ENCODE data around the gene MMP7.

The MMP7 gene

GRCh38 chr11:102479733-102480132 is 50.8 kb downstream of the MMP7 start:
- TF ChIP-seq, protein P1, sequence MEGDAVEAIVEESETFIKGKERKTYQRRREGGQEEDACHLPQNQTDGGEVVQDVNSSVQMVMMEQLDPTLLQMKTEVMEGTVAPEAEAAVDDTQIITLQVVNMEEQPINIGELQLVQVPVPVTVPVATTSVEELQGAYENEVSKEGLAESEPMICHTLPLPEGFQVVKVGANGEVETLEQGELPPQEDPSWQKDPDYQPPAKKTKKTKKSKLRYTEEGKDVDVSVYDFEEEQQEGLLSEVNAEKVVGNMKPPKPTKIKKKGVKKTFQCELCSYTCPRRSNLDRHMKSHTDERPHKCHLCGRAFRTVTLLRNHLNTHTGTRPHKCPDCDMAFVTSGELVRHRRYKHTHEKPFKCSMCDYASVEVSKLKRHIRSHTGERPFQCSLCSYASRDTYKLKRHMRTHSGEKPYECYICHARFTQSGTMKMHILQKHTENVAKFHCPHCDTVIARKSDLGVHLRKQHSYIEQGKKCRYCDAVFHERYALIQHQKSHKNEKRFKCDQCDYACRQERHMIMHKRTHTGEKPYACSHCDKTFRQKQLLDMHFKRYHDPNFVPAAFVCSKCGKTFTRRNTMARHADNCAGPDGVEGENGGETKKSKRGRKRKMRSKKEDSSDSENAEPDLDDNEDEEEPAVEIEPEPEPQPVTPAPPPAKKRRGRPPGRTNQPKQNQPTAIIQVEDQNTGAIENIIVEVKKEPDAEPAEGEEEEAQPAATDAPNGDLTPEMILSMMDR (IDR thresholded peaks at IDR 0.05; ENCODE audit: insufficient read depth, low read depth, low read length, missing control alignments): no peak

GRCh38 chr11:102478673-102479299 is 51.8 kb downstream of the MMP7 start:
- DNase-seq (ENCODE audit: low read depth): no peak
- TF ChIP-seq, protein P1 (IDR thresholded peaks at IDR 0.05; ENCODE audit: insufficient read depth, low read depth, low read length, missing control alignments): no peak
- H3K4me3 ChIP-seq (ENCODE audit: low read depth, low read length): no peak overlapping the region

More at GRCh38 chr11:102479733-102480132, 50.8 kb downstream of the MMP7 start:
- no peak overlapping the region for H3K4me3 ChIP-seq (ENCODE audit: low read depth, low read length)
- DNase-seq (ENCODE audit: low read depth): no peak

- TF ChIP-seq, protein P1 (IDR thresholded peaks at IDR 0.05; ENCODE audit: insufficient read depth, low read depth, low read length, missing control alignments): no peak
- no peak for DNase-seq (ENCODE audit: low read depth)
These were observed 53.7 kb downstream of the MMP7 start for GRCh38 chr11:102476812-102477211.

GRCh38 chr11:102476069-102476468 is 54.5 kb downstream of the MMP7 start:
- no peak overlapping the region for H3K4me3 ChIP-seq (ENCODE audit: low read depth, low read length)
- TF ChIP-seq, protein P1 (IDR thresholded peaks at IDR 0.05; ENCODE audit: insufficient read depth, low read depth, low read length, missing control alignments): no peak
- DNase-seq (ENCODE audit: low read depth): no peak

More at GRCh38 chr11:102476812-102477211, 53.7 kb downstream of the MMP7 start:
- H3K4me3 ChIP-seq (ENCODE audit: low read depth, low read length): no peak overlapping the region

GRCh38 chr11:102473543-102473942 is 57.0 kb downstream of the MMP7 start:
- no peak overlapping the region for H3K4me3 ChIP-seq (ENCODE audit: low read depth, low read length)
- TF ChIP-seq, protein P1 (IDR thresholded peaks at IDR 0.05; ENCODE audit: insufficient read depth, low read depth, low read length, missing control alignments): no peak
- no peak for DNase-seq (ENCODE audit: low read depth)

GRCh38 chr11:102472127-102472526 is 58.4 kb downstream of the MMP7 start:
- TF ChIP-seq, protein P1 (IDR thresholded peaks at IDR 0.05; ENCODE audit: insufficient read depth, low read depth, low read length, missing control alignments): no peak
- H3K4me3 ChIP-seq (ENCODE audit: low read depth, low read length): no peak overlapping the region
- DNase-seq (ENCODE audit: low read depth): no peak

DNA sequence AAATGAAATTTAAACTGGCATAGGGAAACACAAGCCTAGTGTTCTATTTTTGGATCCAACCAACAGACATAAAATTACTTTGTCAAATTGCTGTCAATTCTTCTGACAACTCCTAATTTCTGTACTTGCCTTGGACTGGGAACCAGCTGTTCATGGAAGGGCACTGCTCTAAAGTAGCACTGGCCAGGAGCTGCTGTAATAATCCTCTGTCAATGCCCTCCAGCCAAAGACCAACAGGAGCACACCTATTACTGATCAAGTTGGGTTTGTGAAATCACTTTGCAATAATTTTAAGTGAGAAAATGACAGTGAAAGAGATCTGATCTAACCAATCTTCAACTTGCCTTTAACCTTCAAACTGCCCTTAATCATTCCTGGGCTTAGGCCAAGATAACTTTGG is 59.1 kb downstream of the MMP7 start:
- no peak for DNase-seq (ENCODE audit: low read depth)
- H3K4me3 ChIP-seq (ENCODE audit: low read depth, low read length): no peak overlapping the region
- TF ChIP-seq, protein P1 (IDR thresholded peaks at IDR 0.05; ENCODE audit: insufficient read depth, low read depth, low read length, missing control alignments): no peak

All from GM12865 (cell line).